ENCODE measurements around the gene CRYGN. TPM values are rescaled to one million over a fixed set of nuclear protein-coding genes. Genes with fewer than 3 reads are reported as not detected.

Gene CRYGN
- total RNA-seq, 1 donor from 2014 or later = not detected

DNA sequence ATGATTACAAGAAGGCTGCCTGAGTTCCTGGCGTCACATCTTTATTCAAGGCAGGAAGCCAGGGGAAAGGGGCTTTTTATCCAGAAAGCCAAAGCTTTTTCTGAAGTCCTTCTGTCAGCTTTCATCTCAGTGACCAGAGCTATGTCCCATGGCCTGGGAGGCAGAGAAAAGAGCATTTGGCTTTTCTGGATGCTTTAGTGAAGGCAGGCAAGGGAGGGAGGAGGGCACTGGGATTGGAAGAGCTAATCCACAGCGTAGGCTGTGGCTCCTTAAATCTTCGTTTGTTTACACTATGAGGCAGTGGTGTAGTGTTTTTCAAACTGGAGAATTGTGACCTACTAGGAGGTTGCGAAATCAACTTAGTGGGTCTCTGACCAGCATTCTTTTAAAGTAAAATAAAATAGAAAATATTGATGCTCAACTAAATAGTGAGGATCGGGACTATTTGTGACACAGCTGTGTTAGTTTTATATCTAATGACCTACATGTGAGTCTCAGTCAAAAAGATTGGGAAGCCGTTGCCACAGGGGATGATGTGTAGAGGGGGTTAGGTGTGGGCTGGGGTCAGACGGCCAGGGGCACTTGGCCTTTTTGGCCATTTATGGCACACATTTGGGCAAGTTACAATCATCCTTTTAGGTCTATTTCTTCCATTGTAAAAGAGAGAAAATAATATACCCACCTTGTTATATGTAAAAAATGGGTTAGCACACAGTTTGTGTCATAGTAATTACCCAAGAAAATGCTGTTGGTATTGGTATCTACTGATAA, 14.1 kb downstream of the CRYGN start:
- H3K36me3 Mint-ChIP-seq (ENCODE audit: low read depth) = no peaks in the 10 kb centered on the region
- peaks cover 7% of the 10 kb centered on the region for H3K4me1 Mint-ChIP-seq
- CTCF ChIA-PET = no interaction called here
- peaks cover 22% of the 10 kb centered on the region for H3K27me3 Mint-ChIP-seq
- peaks cover 10% of the 10 kb centered on the region for H3K9me3 Mint-ChIP-seq
- no peak overlapping the region for H3K27ac Mint-ChIP-seq
- H3K4me3 Mint-ChIP-seq = no peak overlapping the region
- no peak for DNase-seq
- intact Hi-C loops (cut with micrococcal nuclease) = no loop called here
- POLR2A ChIA-PET = interaction anchor here (0.8 kb wide), 1 partner anchor 172 kb away, joined by 4 read pairs; no protein-coding TSS in a partner anchor
- ATAC-seq (ENCODE audit: low read depth) = no peak
- TF ChIP-seq, protein P1, sequence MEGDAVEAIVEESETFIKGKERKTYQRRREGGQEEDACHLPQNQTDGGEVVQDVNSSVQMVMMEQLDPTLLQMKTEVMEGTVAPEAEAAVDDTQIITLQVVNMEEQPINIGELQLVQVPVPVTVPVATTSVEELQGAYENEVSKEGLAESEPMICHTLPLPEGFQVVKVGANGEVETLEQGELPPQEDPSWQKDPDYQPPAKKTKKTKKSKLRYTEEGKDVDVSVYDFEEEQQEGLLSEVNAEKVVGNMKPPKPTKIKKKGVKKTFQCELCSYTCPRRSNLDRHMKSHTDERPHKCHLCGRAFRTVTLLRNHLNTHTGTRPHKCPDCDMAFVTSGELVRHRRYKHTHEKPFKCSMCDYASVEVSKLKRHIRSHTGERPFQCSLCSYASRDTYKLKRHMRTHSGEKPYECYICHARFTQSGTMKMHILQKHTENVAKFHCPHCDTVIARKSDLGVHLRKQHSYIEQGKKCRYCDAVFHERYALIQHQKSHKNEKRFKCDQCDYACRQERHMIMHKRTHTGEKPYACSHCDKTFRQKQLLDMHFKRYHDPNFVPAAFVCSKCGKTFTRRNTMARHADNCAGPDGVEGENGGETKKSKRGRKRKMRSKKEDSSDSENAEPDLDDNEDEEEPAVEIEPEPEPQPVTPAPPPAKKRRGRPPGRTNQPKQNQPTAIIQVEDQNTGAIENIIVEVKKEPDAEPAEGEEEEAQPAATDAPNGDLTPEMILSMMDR (IDR thresholded peaks at IDR 0.05) = no peak

DNA sequence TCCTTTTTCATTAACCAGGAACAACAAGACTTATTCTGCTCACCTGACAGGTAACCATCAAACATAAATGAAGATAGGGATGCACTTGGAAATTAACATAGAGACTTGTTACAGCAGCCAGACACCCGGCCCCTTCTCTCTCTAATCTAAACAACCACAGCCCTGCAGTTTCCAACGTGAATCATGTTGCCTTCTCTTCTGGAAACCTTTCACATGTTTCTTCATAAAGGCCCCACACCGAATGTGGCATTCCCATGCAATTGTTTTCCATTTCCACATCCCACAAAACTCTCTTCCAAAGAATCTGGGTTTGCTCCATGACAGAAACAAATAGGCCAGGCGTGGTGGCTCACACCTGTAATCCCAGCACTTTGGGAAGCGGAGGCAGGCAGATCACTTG, 15.1 kb downstream of the CRYGN start:
- no peak for ATAC-seq (ENCODE audit: low read depth)
- TF ChIP-seq, protein P1 (IDR thresholded peaks at IDR 0.05) = no peak
- CTCF ChIA-PET = no interaction called here
- DNase-seq = no peak
- H3K4me3 Mint-ChIP-seq = no peak overlapping the region
- intact Hi-C loops (cut with micrococcal nuclease) = no loop called here
- H3K9me3 Mint-ChIP-seq = peaks cover 20% of the 10 kb centered on the region
- H3K27me3 Mint-ChIP-seq = peaks cover 28% of the 10 kb centered on the region
- peaks cover 4% of the 10 kb centered on the region for H3K4me1 Mint-ChIP-seq
- H3K36me3 Mint-ChIP-seq (ENCODE audit: low read depth) = peaks cover 4% of the 10 kb centered on the region
- no peak overlapping the region for H3K27ac Mint-ChIP-seq
- POLR2A ChIA-PET = no interaction called here

DNA sequence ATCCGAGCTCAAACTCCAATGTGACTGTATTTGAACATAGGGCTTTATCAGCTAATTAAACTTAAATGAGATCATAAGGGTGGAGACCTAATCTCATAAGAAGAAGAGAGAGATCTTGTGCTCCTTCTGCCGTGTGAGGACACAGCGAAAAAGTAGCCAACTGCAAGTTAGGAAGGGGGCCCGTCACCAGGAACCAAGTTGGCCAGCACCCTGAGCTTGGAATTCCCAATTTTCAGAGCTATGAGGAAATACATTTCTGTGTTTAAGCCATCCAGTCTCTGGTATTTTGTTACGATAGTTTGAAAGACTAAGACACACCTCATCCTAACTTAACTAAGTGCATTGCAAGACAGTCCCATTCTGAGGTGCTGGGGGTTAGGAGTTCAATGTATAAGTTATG, 16.0 kb downstream of the CRYGN start:
- Mint-ChIP-seq H3K27me3 (peaks cover 28% of the 10 kb centered on the region), H3K36me3 (ENCODE audit: low read depth) (peaks cover 4% of the 10 kb centered on the region), H3K4me3 (no peak overlapping the region), H3K4me1 (no peaks in the 10 kb centered on the region), H3K27ac (no peak overlapping the region), H3K9me3 (peaks cover 20% of the 10 kb centered on the region)
- ChIA-PET POLR2A (no interaction called here), CTCF (no interaction called here)
- TF ChIP-seq, protein P1 (IDR thresholded peaks at IDR 0.05) = no peak
- ATAC-seq (ENCODE audit: low read depth) (no peak), DNase-seq (no peak)
- intact Hi-C loops (cut with micrococcal nuclease) = no loop called here

DNA sequence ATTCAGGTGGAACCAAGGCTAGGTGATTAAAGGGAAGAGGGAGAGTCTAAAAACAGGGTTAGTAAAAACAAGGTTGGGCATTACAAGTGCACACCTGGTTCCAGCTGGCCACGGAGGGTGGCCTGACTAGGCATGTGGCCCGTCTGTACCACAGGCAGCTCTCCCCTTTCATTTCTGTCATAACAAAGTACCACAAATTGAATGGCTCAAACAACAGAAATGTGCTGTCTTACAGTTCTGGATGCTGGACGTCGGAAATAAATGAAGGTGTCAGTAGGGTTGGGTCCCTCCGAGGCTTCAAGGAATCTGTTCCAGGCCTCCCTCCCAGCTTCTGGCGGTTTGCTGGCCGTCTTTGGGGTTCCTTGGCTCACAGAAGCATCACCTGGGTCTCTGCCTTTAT, 16.7 kb downstream of the CRYGN start:
- Mint-ChIP-seq H3K36me3 (ENCODE audit: low read depth) (peaks cover 4% of the 10 kb centered on the region), H3K9me3 (peaks cover 22% of the 10 kb centered on the region), H3K27me3 (peaks cover 27% of the 10 kb centered on the region), H3K4me3 (no peak overlapping the region), H3K27ac (no peak overlapping the region), H3K4me1 (no peaks in the 10 kb centered on the region)
- intact Hi-C loops (cut with micrococcal nuclease) = no loop called here
- TF ChIP-seq, protein P1 (IDR thresholded peaks at IDR 0.05) = no peak
- DNase-seq (no peak), ATAC-seq (ENCODE audit: low read depth) (no peak)
- POLR2A ChIA-PET = no interaction called here
- CTCF ChIA-PET = no interaction called here

DNA sequence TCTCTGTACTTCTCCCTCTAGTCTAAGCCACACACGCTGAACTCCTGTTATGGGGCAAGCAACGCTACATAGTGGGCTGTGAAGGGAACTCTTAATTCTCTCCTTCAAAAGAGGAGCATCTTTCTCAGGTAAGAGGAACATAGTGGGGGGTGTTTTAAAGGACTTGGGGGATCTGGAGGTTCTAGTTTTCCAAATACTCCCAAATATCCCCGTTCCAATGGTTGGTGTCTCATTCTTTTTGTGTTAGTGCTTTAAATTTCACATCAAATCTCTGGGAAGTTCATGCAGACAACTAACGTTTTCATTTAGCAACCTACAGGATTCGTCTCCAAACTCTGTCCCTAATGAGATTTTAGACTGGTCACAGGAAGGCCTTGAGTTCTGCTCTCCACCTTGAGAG, 17.7 kb downstream of the CRYGN start:
- intact Hi-C loops (cut with micrococcal nuclease) = no loop called here
- Mint-ChIP-seq H3K4me1 (no peaks in the 10 kb centered on the region), H3K36me3 (ENCODE audit: low read depth) (peaks cover 4% of the 10 kb centered on the region), H3K4me3 (no peak overlapping the region), H3K27ac (no peak overlapping the region), H3K27me3 (peaks cover 23% of the 10 kb centered on the region), H3K9me3 (peaks cover 25% of the 10 kb centered on the region)
- POLR2A ChIA-PET = no interaction called here
- DNase-seq (no peak), ATAC-seq (ENCODE audit: low read depth) (no peak)
- TF ChIP-seq, protein P1 (IDR thresholded peaks at IDR 0.05) = no peak
- CTCF ChIA-PET = no interaction called here
